HCT116 (cell line): ENCODE measurements around the gene CALCOCO1. TPM values are rescaled to one million over a fixed set of nuclear protein-coding genes. Genes with fewer than 3 reads are reported as not detected.

Source experiments
- ATAC-seq: fragments of 200-7000 bp; cut with Tn5 transposase; 2 replicates; pipeline ENCODE4 v1.9.1; 2020; ENCODE audit warnings: mild to moderate bottlenecking, moderate library complexity
- BruUV-seq: library from RNA; stranded (reverse); fragments of 400-500 nt; replicated peaks from 2 replicates; lab custom pipeline; 2021; lab: Mats Ljungman, UMichigan
- CTCF ChIA-PET: fragments of 300-600 bp; sonication (Branson Sonifier 250); formaldehyde crosslinking; loops from one replicate; lab custom pipeline; 2021; ENCODE audit warnings: antibody characterized with exemption; lab: Charles Lee
- POLR2A ChIA-PET: fragments of 300-600, 350-600 bp; sonication (Branson Sonifier 250); formaldehyde crosslinking; loops from one replicate; lab custom pipeline; 2021; ENCODE audit warnings: antibody characterized with exemption; lab: Charles Lee
- RAD21 ChIA-PET, 2 experiments: fragments of 300-600 bp; sonication (Branson Sonifier 250); formaldehyde crosslinking; loops; one replicate each; lab custom pipeline; 2023; ENCODE audit warnings: low total read pairs in 2 of 2; ENCODE audit not compliant: uncharacterized antibody in 2 of 2, unreplicated experiment in 2 of 2, low non-redundant PET in 1 of 2; lab: Charles Lee
- DNase-seq: peaks from one replicate; pipeline ENCODE4 v3.0.0-alpha.2; 2010; ENCODE audit warnings: low read depth, low spot score
- H2AFZ ChIP-seq: fragments of 200-600 bp; shearing (Covaris generic), sonication (generic); 2 replicates; pipeline ENCODE4 v1.6.1; 2017; ENCODE audit warnings: low read depth, mixed run types, mixed read lengths, antibody characterized with exemption, low read length; ENCODE audit not compliant: poor library complexity, severe bottlenecking
- H3K27ac ChIP-seq: 2 replicates; pipeline ENCODE4 v1.5.1; 2012; ENCODE audit warnings: low read depth, low read length
- H3K27me3 ChIP-seq: fragments of 200-600 bp; sonication (generic); 2 replicates; pipeline ENCODE4 v1.6.1; 2016; ENCODE audit warnings: mixed run types, low read length, mixed read lengths; ENCODE audit not compliant: insufficient read depth
- H3K36me3 ChIP-seq, 2 experiments: fragments of 200-500 bp in 1 of 2; fragments of 200-600 bp in 1 of 2; sonication (Bioruptor generic) in 1 of 2; sonication (generic) in 1 of 2; 2 replicates each; pipeline versions ENCODE4 v1.5.1 to v1.6.1; 2014 to 2016; ENCODE audit warnings: low read length in 2 of 2, inconsistent platforms in 1 of 2, mixed read lengths in 1 of 2, mixed run types in 1 of 2; ENCODE audit not compliant: insufficient read depth in 2 of 2, control insufficient read depth in 1 of 2
- H3K4me1 ChIP-seq, 2 experiments: fragments of 200-600 bp in 1 of 2; sonication (generic) in 1 of 2; 2 replicates each; pipeline versions ENCODE4 v1.5.1 to v1.6.1; 2012 to 2017; ENCODE audit warnings: low read length in 2 of 2, inconsistent platforms in 1 of 2, mild to moderate bottlenecking in 1 of 2, mixed read lengths in 1 of 2, mixed run types in 1 of 2, moderate library complexity in 1 of 2; ENCODE audit not compliant: insufficient read depth in 2 of 2, control insufficient read depth in 1 of 2
- H3K4me2 ChIP-seq: fragments of 200-600 bp; sonication (generic); 2 replicates; pipeline ENCODE4 v1.6.1; 2017; ENCODE audit warnings: mixed run types, low read length, mixed read lengths
- H3K4me3 ChIP-seq, 2 experiments: fragments of 200-600 bp in 1 of 2; sonication (generic) in 1 of 2; replicated peaks in 1 of 2; 2 replicates each; pipeline ENCODE4 v1.5.1; 2011 to 2016; ENCODE audit warnings: low read length in 2 of 2, control low read depth in 1 of 2, low read depth in 1 of 2, mild to moderate bottlenecking in 1 of 2, mixed read lengths in 1 of 2, mixed run types in 1 of 2
- H3K79me2 ChIP-seq: fragments of 200-600 bp; sonication (generic); 2 replicates; pipeline ENCODE4 v1.6.1; 2017; ENCODE audit warnings: mild to moderate bottlenecking, mixed run types, low read length, moderate library complexity, mixed read lengths; ENCODE audit not compliant: insufficient read depth
- H3K9ac ChIP-seq: fragments of 200-600 bp; sonication (generic); 2 replicates; pipeline ENCODE4 v1.6.1; 2016; ENCODE audit warnings: low read length, mixed read lengths
- H3K9me2 ChIP-seq: fragments of 200-600 bp; sonication (generic), shearing (Covaris generic); 2 replicates; pipeline ENCODE4 v1.6.1; 2017; ENCODE audit warnings: mixed run types, mild to moderate bottlenecking, moderate library complexity; ENCODE audit not compliant: insufficient read depth
- H3K9me3 ChIP-seq, 2 experiments: fragments of 200-500 bp in 1 of 2; fragments of 200-600 bp in 1 of 2; sonication (Bioruptor generic) in 1 of 2; sonication (generic) in 1 of 2; 2 replicates each; pipeline ENCODE4 v1.6.1; 2014 to 2017; ENCODE audit warnings: low read length in 2 of 2, mixed read lengths in 2 of 2, inconsistent platforms in 1 of 2, low read depth in 1 of 2, mild to moderate bottlenecking in 1 of 2, mixed run types in 1 of 2, moderate library complexity in 1 of 2; ENCODE audit not compliant: control insufficient read depth in 1 of 2, insufficient read depth in 1 of 2
- H4K20me1 ChIP-seq: fragments of 200-600 bp; sonication (generic), shearing (Covaris generic); 2 replicates; pipeline ENCODE4 v1.6.1; 2017; ENCODE audit warnings: mixed run types, mild to moderate bottlenecking, moderate library complexity; ENCODE audit not compliant: insufficient read depth
- CBX3 ChIP-seq: IDR thresholded peaks from 2 replicates; pipeline ENCODE4 v1.6.1; 2012; ENCODE audit warnings: low read depth
- CEBPB ChIP-seq: IDR thresholded peaks from 2 replicates; pipeline ENCODE4 v1.6.1; 2012; ENCODE audit warnings: low read depth
- CTCF ChIP-seq, 3 experiments: fragments of 200-600 bp in 1 of 3; sonication (generic) in 1 of 3; IDR thresholded peaks in 2 of 3; conservative IDR thresholded peaks in 1 of 3; 2 replicates each; pipeline ENCODE4 v1.5.1; 2012 to 2017; ENCODE audit warnings: low read depth in 2 of 3, low read length in 2 of 3, antibody characterized with exemption in 1 of 3, borderline replicate concordance in 1 of 3, control low read depth in 1 of 3, mild to moderate bottlenecking in 1 of 3, mixed read lengths in 1 of 3, mixed run types in 1 of 3, moderate library complexity in 1 of 3; ENCODE audit not compliant: insufficient read depth in 1 of 3
- EZH2 ChIP-seq: fragments of 200-600 bp; sonication (generic); IDR thresholded peaks from 2 replicates; pipeline ENCODE4 v1.6.1; 2017; ENCODE audit warnings: antibody characterized with exemption, mixed run types
- EZH2phosphoT487 ChIP-seq: fragments of 200-600 bp; IDR thresholded peaks from 2 replicates; pipeline ENCODE4 v1.6.1; 2018; ENCODE audit warnings: antibody characterized with exemption, borderline replicate concordance
- FOSL1 ChIP-seq: IDR thresholded peaks from 2 replicates; pipeline ENCODE4 v1.6.1; 2012; ENCODE audit warnings: low read depth
- JUND ChIP-seq: IDR thresholded peaks from 2 replicates; pipeline ENCODE4 v1.6.1; 2012
- POLR2AphosphoS5 ChIP-seq: IDR thresholded peaks from 2 replicates; pipeline ENCODE4 v1.6.1; 2011; ENCODE audit warnings: mild to moderate bottlenecking, low read depth, low read length, moderate library complexity
- RAD21 ChIP-seq: IDR thresholded peaks from 2 replicates; pipeline ENCODE4 v1.6.1; 2012; ENCODE audit warnings: low read depth, mild to moderate bottlenecking
- SIN3A ChIP-seq: IDR thresholded peaks from 2 replicates; pipeline ENCODE4 v1.6.1; 2012; ENCODE audit warnings: low read depth
- SRF ChIP-seq: IDR thresholded peaks from 2 replicates; pipeline ENCODE4 v1.6.1; 2012; ENCODE audit warnings: low read depth
- TCF7L2 ChIP-seq: IDR thresholded peaks from 2 replicates; pipeline ENCODE4 v1.7.0; 2011; ENCODE audit warnings: borderline replicate concordance, inconsistent platforms; ENCODE audit not compliant: insufficient read depth, insufficient read length; ENCODE audit errors: extremely low read depth
- ZFX ChIP-seq: fragments of 450-650 bp; IDR thresholded peaks from 2 replicates; pipeline ENCODE4 v1.6.1; 2017
- intact Hi-C: fragments of 100-400 bp; cut with micrococcal nuclease; formaldehyde crosslinking; loops from 2 replicates; pipeline ENCODE4 v1.10.0; 2022
- total RNA-seq: library from RNA; stranded (reverse); gene quantifications from one replicate; pipeline ENCODE4 v1.2.1, GENCODE V29; 2021; ENCODE audit not compliant: unreplicated experiment
- TF ChIP-seq, protein P1 (sequence below): IDR thresholded peaks from 2 replicates; pipeline ENCODE4 v1.6.1; 2011; ENCODE audit warnings: mild to moderate bottlenecking, low read length, moderate library complexity; ENCODE audit not compliant: insufficient replicate concordance; ENCODE audit errors: extremely low read depth

Gene CALCOCO1
- total RNA-seq, 1 experiment from 2014 or later = 42.6 TPM

DNA sequence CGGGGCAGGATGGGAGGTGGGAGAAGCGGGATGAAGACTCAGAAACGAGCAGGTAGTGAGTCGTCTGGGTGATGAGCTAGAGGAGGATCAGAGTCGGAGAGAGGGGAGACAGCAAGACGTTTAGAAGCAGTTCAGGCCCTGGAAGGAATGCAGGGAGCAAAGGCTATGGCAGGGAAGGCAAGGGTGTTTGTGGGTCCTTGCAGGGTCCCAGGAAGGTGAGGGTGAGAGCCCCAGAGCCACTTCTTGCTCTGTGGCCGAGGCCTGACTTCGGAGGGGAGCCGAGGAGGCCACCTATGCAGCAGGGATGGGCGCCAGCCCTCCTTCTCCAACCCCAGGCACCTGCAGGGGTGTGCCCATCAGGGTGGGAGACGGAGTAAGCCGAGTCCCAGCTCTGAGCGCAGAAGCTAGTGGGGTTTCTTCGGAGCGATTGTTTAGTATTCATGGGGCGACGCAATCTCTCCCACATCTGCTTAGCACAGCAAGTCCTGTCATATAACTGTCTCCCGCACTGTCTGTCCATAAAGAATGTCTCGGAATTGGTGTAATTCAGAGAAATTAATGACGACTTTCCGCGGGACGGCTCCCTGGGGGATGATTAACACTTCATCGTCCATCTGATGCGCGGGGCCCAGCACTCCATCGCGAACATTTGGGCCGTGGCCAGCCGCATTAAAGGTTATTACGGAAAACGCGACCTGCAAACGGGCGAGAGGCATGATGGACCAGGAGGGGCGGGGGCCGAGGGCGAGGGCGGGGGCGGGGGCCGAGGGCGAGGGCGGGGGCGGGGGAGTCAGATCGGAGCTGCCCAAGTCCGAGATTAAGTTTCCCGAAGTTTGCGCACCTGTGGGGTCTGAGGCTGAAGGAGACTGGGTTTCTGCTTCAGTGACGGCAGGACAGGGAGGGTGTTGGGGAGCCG lies 12.2 kb upstream of the CALCOCO1 start:
- H3K27ac ChIP-seq = no peak overlapping the region
- ChIA-PET RAD21 (no interaction called here), POLR2A (interaction anchor here (1.6 kb wide), 1 partner anchor 11 kb away, joined by 5 read pairs; no protein-coding TSS in a partner anchor), CTCF (interaction anchor here (1.0 to 1.5 kb wide), 5 partner anchors 7 to 37 kb away, joined by 3 to 6 read pairs (median 4); no protein-coding TSS in a partner anchor)
- no peaks in the 10 kb centered on the region for H3K9me3 ChIP-seq
- no peak overlapping the region for H3K9ac ChIP-seq
- intact Hi-C loops = no loop called here
- H3K4me1 ChIP-seq = peaks cover 2 to 7% of the 10 kb centered on the region in 2 experiments; a peak in 3 of 4 replicates
- H2AFZ ChIP-seq = no peak overlapping the region
- DNase-seq (no peak), ATAC-seq (no peak)
- H3K4me3 ChIP-seq = no peak overlapping the region
- H3K27me3 ChIP-seq = no peaks in the 10 kb centered on the region
- no peak for TF ChIP-seq SIN3A
- TF ChIP-seq CBX3 = no peak
- no peak for TF ChIP-seq EZH2
- no peak for TF ChIP-seq SRF
- no peak for TF ChIP-seq RAD21
- no peaks in the 10 kb centered on the region for H3K79me2 ChIP-seq
- no peaks in the 10 kb centered on the region for H3K36me3 ChIP-seq
- no TSS peak for BruUV-seq
- H4K20me1 ChIP-seq = no peaks in the 10 kb centered on the region
- H3K9me2 ChIP-seq = no peaks in the 10 kb centered on the region
- H3K4me2 ChIP-seq = no peak overlapping the region; the same call in 1 of the 2 replicates

- POLR2A ChIA-PET = interaction anchor here (1.6 kb wide), 1 partner anchor 10 kb away, joined by 5 read pairs; no protein-coding TSS in a partner anchor
- DNase-seq = no peak
- no peaks in the 10 kb centered on the region for H3K79me2 ChIP-seq
- peak overlapping the region; percentile 65 for H3K4me2 ChIP-seq
- BruUV-seq = no TSS peak
- 0 out of 4 replicates have a peak overlapping the region, but pooled peaks of 1 of the 2 experiments have one; percentile 17 for H3K4me3 ChIP-seq
- no peaks in the 10 kb centered on the region for H3K36me3 ChIP-seq
- peak overlapping the region; percentile 98 for H2AFZ ChIP-seq
- intact Hi-C loops = no loop called here
- no peaks in the 10 kb centered on the region for H3K27me3 ChIP-seq
- H3K9me3 ChIP-seq = no peaks in the 10 kb centered on the region
- H3K9me2 ChIP-seq = no peaks in the 10 kb centered on the region
- H4K20me1 ChIP-seq = no peaks in the 10 kb centered on the region
- ATAC-seq = peak; percentile 90
- peaks cover 2 to 7% of the 10 kb centered on the region in 2 experiments; a peak in 3 of 4 replicates for H3K4me1 ChIP-seq
- H3K9ac ChIP-seq = no peak overlapping the region
- RAD21 ChIA-PET = no interaction called here
- H3K27ac ChIP-seq = no peak overlapping the region
- CTCF ChIA-PET = interaction anchor here (1.0 kb wide), 2 partner anchors 8 to 36 kb away, joined by 3 to 5 read pairs; no protein-coding TSS in a partner anchor
- TF ChIP-seq ZFX (no peak), JUND (no peak), CTCF (IDR thresholded peaks at IDR 0.05 in 2 of 3, conservative IDR thresholded peaks at IDR 0.05 in 1 of 3; ENCODE audit: borderline replicate concordance in 1 of 3, insufficient read depth in 1 of 3, low read depth in 2 of 3, low read length in 2 of 3) (no peak), POLR2AphosphoS5 (no peak), EZH2phosphoT487 (no peak), CEBPB (no peak), TCF7L2 (no peak), FOSL1 (no peak)
- TF ChIP-seq, protein P1, sequence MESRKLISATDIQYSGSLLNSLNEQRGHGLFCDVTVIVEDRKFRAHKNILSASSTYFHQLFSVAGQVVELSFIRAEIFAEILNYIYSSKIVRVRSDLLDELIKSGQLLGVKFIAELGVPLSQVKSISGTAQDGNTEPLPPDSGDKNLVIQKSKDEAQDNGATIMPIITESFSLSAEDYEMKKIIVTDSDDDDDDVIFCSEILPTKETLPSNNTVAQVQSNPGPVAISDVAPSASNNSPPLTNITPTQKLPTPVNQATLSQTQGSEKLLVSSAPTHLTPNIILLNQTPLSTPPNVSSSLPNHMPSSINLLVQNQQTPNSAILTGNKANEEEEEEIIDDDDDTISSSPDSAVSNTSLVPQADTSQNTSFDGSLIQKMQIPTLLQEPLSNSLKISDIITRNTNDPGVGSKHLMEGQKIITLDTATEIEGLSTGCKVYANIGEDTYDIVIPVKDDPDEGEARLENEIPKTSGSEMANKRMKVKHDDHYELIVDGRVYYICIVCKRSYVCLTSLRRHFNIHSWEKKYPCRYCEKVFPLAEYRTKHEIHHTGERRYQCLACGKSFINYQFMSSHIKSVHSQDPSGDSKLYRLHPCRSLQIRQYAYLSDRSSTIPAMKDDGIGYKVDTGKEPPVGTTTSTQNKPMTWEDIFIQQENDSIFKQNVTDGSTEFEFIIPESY = no peak
Observed at GRCh38 chr12:53738406-53739213, 11.4 kb upstream of the CALCOCO1 start.
